NCI-H1436 treated with DMSO at 0.1 percent for 48 hours (cell line): ENCODE measurements around the gene BAIAP2L1.
"Not testable (repeated sequence)": the region's sequence is repeated elsewhere in the genome, so short reads cannot be mapped to it uniquely, and the experiment has no call there.

Experiments
- DNase-seq: peaks from one replicate; lab custom pipeline; 2025; lab: John Stamatoyannopoulos, UW

The BAIAP2L1 gene

DNA sequence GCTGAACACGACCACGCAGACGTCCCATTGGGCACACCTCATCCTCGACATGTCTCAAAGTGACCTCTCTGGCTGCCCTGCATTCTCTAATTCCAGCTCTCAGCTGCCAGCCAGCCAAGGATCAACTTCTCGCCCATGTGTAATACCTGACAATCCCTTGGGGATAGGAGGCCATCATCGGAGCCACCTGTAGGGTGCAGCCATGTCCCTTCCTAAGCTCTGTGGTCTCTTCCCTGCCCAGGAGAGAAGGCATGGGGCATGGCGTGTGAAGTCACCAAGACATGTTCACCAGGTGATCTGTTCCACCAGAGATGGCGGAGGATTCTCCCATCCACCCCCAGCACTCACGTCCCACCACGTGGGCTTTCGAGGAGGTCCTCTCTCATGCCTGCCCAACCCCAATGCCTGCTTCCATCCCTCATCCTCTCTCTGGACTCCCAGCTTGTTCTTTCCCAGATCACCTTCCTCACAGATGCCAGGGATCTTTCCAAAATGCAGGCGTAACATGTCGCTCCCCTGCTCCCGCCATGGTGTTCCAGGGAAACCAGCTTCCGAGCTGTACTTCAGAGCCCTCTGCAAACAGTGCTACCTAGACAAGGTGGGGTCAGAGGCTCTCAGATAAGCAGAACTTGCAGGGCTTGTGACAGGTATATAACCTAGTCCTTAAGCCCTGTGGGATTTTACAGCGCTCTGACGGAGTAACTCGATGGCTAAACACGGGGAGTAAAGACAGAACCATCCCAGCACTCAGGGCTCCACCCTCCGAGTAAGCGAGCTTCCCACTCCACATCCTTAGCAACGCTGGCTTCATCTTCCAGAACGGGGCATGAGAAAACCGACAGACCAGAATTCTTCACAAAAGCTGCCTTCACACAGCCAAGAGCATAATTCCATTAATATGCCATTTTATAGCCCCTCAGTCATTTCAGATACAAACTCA is 78.3 kb downstream of the BAIAP2L1 start:
- no peak for DNase-seq

GRCh38 chr7:98321301-98321700 is 79.6 kb downstream of the BAIAP2L1 start:
- no peak for DNase-seq

DNA sequence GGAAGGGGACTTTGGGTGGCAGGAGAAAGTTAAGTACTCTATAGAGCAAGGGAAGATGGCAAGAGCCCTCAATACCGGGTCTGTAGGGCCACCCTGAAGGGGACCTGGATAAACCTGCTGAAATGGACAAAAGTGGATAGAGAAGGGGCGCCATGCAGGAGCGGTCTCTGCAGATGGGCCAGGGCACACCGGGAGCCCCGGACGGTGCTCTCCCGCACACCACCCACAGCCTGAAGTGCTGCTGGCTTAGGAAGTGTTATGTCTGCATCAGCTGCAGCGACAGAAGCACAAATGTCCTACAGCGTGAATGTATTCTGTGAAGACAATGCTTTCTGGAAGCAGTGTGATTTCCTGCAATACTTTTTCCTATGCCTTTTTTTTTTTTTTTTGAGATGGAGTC is 81.7 kb downstream of the BAIAP2L1 start:
- no peak for DNase-seq

DNA sequence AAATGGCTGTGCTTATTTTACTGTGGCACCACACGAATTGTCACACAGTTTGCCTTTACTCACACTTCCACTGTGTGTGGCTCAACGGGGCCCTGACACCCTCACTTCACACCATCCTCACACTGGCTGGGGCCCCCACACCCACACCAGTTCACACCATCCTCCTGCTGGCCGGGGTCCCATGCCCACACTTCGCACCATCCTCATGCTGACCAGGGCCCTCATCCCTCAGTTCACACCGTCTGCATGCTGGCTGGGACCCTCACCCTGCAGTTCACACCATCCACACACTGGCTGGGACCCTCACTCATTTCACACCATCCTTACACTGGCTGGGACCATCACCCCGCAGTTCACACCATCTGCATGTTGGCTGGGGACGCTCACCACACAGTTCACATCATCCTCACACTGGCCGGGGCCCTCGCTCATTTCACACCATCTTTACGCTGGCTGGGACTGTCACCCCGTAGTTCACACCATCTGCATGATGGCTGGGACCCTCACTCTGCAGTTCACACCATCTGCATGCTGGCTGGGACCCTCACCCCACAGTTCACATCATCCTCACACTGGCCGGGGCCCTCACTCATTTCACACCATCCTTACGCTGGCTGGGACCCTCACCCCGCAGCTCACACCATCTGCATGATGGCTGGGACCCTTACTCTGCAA is 83.4 kb downstream of the BAIAP2L1 start:
- no peak for DNase-seq

GRCh38 chr7:98315994-98316527 is 84.8 kb downstream of the BAIAP2L1 start:
- DNase-seq: not testable (repeated sequence)

GRCh38 chr7:98315318-98315993 is 85.4 kb downstream of the BAIAP2L1 start:
- DNase-seq: no peak

- DNase-seq: no peak
Measured at GRCh38 chr7:98314469-98314868, 86.4 kb downstream of the BAIAP2L1 start.

- no peak for DNase-seq
Measured at GRCh38 chr7:98312201-98312600, 88.7 kb downstream of the BAIAP2L1 start.

GRCh38 chr7:98309566-98309965 is 91.3 kb downstream of the BAIAP2L1 start:
- DNase-seq: no peak

- DNase-seq: no peak
Measured at GRCh38 chr7:98307971-98308466, 92.9 kb downstream of the BAIAP2L1 start.

- no peak for DNase-seq
Measured at GRCh38 chr7:98305951-98306535, 94.8 kb downstream of the BAIAP2L1 start.

DNA sequence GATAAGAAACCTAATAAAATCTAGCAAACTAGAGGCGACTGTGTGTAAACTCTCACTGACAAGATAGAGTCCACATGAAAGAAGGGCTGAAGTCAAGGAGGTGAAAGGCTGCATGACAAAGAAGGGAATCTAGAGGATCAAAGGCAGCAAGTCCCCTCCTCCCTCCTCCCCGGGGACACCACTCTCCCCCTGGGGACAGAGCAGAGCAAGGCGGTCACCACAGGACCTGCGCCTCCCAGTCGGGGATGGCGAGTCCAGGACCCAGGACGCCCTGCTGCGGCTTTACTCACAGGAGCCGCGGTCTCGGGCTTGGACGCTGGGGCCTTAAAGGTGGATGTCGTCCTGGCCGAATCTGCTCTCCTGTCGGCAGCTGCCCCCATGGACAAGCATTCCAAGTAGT is 97.0 kb downstream of the BAIAP2L1 start:
- no peak for DNase-seq

GRCh38 chr7:98303176-98303865 is 97.6 kb downstream of the BAIAP2L1 start:
- no peak for DNase-seq

- DNase-seq: no peak
Measured at GRCh38 chr7:98301693-98302470, 99.0 kb downstream of the BAIAP2L1 start.

DNA sequence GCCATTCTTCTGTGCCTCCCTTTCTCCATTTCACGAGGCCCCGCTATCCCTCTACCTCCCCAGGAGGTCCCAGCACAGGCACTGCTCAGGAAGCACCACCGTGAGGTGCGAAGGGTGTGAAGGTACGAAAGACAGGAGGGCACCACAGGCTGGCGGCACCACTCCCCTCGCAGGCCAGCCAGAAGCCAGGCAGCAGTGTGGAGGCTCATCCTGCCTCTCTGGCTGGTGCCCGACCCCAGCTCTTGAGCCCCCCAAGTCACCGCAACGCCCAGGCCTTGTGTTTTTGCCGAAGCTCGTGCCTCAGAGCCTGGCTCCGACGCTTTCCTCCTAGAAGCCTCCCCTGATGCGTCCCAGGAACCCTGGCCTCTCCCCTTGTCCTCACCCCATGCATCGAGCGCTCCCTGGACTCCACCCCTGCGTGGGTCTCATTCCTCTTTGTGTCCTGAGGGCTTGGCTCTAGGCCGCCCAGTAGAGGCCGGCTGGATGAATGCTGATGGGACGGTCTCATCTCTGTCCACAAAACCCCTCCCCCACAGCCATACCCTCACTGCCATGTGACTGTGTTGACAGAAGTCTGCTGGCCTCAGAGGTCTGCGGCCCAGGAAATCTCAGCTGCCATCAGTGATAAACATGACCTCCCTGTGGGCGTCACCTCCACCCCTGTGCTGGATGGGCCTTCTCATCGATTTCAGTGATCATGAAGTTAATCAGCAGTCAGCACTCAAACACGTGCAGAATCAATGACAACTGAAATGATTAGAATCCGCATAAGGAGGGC is 100.1 kb downstream of the BAIAP2L1 start:
- DNase-seq: no peak

DNA sequence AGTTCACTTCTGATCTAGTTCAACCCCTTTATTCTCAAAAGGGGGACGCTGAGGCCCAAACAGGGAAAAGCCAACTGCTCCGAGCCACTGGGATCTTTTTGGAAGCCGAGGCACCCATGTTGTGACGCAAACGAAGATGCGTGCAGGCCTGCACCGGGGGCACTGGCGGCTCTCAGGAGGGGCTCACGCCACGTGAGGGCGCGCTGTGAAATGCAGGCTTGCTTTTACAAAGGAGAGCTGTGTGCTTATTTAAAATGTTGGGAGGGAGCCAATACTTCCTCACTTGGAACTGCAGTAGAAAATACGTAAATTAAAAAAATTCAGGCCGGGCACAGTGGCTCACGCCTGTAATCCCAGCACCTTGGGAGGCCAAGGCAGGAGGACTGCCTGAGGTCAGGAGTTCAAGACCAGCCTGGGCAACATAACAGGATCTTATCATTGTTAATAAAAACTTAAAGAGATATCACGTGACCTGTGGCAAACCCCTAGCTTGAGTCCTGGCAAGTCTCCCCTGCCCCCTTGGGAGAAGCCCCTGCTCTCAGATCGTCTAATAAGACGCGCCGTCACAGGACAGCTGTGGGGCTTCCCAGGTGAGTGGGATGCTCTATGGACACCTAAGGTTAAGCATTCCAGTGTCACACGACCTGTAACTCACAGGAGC is 103.1 kb downstream of the BAIAP2L1 start:
- no peak for DNase-seq

DNA sequence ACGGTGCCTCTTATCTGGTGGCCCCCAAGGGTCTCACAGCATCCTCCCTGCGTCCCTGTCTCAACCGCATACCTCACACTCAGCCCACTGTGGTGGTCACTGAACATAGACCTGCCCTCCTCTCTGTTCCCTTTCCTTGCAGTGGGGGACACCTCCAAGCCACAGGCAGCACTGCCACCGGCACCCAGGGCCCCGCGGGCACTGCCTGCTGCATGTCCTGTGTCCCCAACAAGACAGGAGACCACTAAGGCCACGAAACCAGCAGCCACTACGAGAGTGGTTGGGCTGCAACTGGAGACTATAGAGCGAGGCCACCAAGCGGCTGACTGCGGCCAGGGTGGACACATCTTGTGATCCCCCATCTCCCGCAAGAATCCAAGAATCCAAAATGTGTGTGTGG is 104.1 kb downstream of the BAIAP2L1 start:
- no peak for DNase-seq

DNA sequence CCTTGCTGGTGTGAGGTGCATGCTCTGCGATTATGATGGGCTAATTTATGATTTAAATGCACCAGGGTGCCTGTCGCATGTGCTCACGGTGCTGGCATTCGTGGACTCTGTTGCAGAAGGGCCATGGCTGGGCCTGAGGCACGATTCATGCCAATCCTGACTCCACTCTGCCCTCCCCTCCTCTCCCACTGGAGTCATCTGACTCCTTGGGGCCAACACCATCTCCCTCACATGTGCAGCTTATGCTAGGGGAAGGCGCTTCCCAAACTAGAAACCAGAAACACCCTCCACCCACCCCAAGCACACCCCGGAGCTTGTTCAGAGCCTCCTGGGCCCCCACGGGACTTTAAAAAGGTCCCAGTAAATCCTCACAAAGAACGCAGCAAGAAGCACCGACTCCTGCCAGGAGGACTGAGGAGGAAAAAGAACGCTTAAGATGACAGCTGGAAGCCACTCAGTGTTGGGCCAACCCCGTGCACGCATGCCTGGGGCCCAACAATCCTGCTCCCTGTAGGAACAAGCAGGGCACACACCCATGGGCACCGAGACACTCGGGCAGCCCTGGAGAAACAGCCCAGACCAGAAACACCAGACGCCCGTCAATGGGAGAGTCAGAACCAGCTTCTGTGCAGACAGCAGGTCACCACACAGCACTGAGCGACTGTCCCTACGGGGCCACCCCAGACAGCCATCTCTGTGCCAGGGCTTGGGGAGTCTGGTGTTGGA is 105.3 kb downstream of the BAIAP2L1 start:
- DNase-seq: no peak
